HS-27A (cell line): ENCODE measurements around the gene PRM3.

ENCODE experiments used
- DNase-seq: peaks from one replicate; pipeline ENCODE4 v3.0.0-alpha.2; 2012; ENCODE audit warnings: low read depth, missing footprints

The PRM3 gene

GRCh38 chr16:11242658-11243057 is 30.8 kb downstream of the PRM3 start:
- DNase-seq, result no peak

- no peak for DNase-seq
Observed at GRCh38 chr16:11241480-11242204, 31.8 kb downstream of the PRM3 start.

GRCh38 chr16:11240636-11241473 is 32.6 kb downstream of the PRM3 start:
- DNase-seq, result no peak

GRCh38 chr16:11239644-11240632 is 33.5 kb downstream of the PRM3 start:
- DNase-seq, result no peak

- no peak for DNase-seq
Observed at GRCh38 chr16:11238272-11239202, 34.9 kb downstream of the PRM3 start.

GRCh38 chr16:11236461-11237254 is 36.8 kb downstream of the PRM3 start:
- DNase-seq, result no peak

- no peak for DNase-seq
Observed at GRCh38 chr16:11235703-11235991, 37.8 kb downstream of the PRM3 start.

GRCh38 chr16:11234884-11235702 is 38.3 kb downstream of the PRM3 start:
- DNase-seq, result no peak

GRCh38 chr16:11233727-11234376 is 39.6 kb downstream of the PRM3 start:
- no peak for DNase-seq

- no peak for DNase-seq
Observed at GRCh38 chr16:11232852-11233726, 40.3 kb downstream of the PRM3 start.

GRCh38 chr16:11232302-11232851 is 41.1 kb downstream of the PRM3 start:
- no peak for DNase-seq

- no peak for DNase-seq
Observed at GRCh38 chr16:11231367-11231970, 42.0 kb downstream of the PRM3 start.

GRCh38 chr16:11229906-11230305 is 43.5 kb downstream of the PRM3 start:
- DNase-seq, result no peak

- DNase-seq, result no peak
Observed at GRCh38 chr16:11229432-11229831, 44.0 kb downstream of the PRM3 start.

- no peak for DNase-seq
Observed at GRCh38 chr16:11225677-11226549, 47.5 kb downstream of the PRM3 start.
